ENCODE results near the gene PSG5.
"Not testable (repeated sequence)": the region's sequence is repeated elsewhere in the genome, so short reads cannot be mapped to it uniquely, and the experiment has no call there.

GRCh38 chr19:43127336-43127735, 59.0 kb downstream of the PSG5 start:
- TF ChIP-seq CTCF (conservative IDR thresholded peaks at IDR 0.05; ENCODE audit: low read depth, low read length); EZH2 (IDR thresholded peaks at IDR 0.05; ENCODE audit: borderline replicate concordance, low read depth, low read length, poor library complexity, severe bottlenecking): not testable (repeated sequence)
